Activated naive CD8-positive, alpha-beta T cell treated with anti-CD3 and anti-CD28 coated beads for 36 hours (primary cell): ENCODE data around the gene RASSF7. TPM values are rescaled to one million over a fixed set of nuclear protein-coding genes. Genes with fewer than 3 reads are reported as not detected.

Experiments
- DNase-seq: peaks from one replicate; pipeline ENCODE4 v3.0.0; 2021
- H3K27ac Mint-ChIP-seq: one replicate; pipeline ENCODE4 v1.8.0; 2022; ENCODE audit warnings: mild to moderate bottlenecking, moderate library complexity, mixed read lengths
- H3K27me3 Mint-ChIP-seq: one replicate; pipeline ENCODE4 v1.8.0; 2022; ENCODE audit warnings: mild to moderate bottlenecking, mixed read lengths
- H3K36me3 Mint-ChIP-seq: one replicate; pipeline ENCODE4 v1.8.0; 2021; ENCODE audit warnings: mild to moderate bottlenecking, mixed read lengths
- H3K4me1 Mint-ChIP-seq: one replicate; pipeline ENCODE4 v1.8.0; 2021; ENCODE audit warnings: mixed read lengths
- H3K4me3 Mint-ChIP-seq: one replicate; pipeline ENCODE4 v1.8.0; 2022; ENCODE audit warnings: mild to moderate bottlenecking, moderate library complexity, mixed read lengths
- H3K9me3 Mint-ChIP-seq: one replicate; pipeline ENCODE4 v1.8.0; 2022; ENCODE audit warnings: mixed read lengths
- total RNA-seq, 2 experiments: library from RNA; stranded (reverse); gene quantifications; one replicate each; pipeline ENCODE4 v1.2.3, GENCODE V29; 2021

Gene RASSF7
- total RNA-seq, 2 experiments from 2014 or later, result 9.8 to 11.5 TPM

DNA sequence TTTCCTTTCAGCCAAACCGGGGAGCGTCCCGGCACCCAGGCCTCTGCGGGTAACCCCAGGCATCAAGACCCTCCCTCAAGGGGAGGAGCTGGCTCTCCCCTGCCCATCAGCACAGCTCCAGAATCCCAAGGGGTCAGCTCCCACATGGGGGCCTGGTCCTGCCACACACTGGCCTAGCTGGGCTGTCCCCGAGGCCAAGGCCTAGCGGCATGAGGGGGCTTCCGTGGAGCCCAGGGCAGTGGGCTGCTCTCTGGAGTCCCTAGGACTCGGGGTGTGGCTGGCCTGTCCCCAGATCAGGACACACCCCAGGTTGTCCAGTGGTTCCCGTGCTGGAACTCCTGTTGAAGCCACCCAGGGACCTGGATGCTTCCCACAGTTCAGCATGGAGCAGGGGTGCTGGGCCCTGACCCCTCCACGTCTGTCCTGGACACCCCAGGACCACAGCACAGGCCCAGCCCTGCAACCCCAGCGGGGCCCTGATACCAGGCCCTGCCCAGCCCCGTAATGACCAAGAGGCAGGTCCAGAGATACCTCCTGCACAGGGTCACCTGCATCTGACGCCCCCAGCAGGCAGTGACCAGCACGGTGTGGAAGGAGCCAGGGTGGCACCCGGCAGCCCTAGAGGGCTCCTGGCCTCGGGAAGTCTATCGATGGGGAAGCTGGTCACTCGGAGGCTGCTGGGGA is 30.9 kb upstream of the RASSF7 start:
- peaks cover 2% of the 10 kb centered on the region for H3K36me3 Mint-ChIP-seq
- no peaks in the 10 kb centered on the region for H3K27me3 Mint-ChIP-seq
- no peak overlapping the region for H3K27ac Mint-ChIP-seq
- DNase-seq, result no peak
- no peaks in the 10 kb centered on the region for H3K9me3 Mint-ChIP-seq
- no peak overlapping the region for H3K4me3 Mint-ChIP-seq
- peaks cover 2% of the 10 kb centered on the region for H3K4me1 Mint-ChIP-seq

DNA sequence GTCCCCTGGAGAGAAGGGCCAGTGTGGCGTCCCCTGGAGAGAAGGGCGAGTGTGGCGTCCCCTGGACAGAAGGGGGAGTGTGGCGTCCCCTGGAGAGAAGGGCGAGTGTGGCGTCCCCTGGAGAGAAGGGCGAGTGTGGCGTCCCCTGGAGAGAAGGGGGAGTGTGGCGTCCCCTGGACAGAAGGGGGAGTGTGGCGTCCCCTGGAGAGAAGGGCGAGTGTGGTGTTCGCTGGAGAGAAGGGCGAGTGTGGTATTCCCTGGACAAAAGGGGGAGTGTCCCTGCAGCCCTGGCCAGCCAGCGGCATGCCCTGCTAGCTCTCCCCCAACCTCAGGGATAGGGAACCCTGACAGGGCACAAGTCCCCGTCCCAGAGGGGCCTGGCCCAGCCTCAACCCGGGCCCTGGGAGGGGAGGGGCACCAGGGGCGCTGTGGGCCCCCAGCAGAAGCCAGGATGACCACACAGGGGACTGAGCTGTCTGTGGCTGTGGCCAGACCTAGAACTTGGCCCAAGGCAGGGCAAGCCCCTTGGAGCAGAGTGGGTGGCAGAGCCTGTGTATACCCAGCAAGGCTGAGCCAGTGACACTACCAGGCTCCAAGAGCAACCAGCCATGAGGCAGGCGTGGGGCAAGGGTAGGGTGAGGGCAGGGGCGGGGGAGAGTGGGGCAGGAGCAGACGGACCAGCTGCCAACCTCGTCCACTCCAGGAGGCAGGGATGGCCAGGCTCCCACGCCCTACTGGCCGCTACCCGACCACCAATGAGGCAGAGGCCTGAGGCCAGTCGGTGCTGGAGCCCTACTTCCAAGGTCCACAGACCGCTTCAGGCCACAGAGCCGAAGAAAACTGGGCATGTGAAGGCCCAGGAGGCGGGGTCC is 29.6 kb upstream of the RASSF7 start:
- Mint-ChIP-seq H3K36me3 (peaks cover 2% of the 10 kb centered on the region), H3K4me3 (no peak overlapping the region), H3K27ac (no peak overlapping the region), H3K9me3 (no peaks in the 10 kb centered on the region), H3K4me1 (peaks cover 4% of the 10 kb centered on the region), H3K27me3 (no peaks in the 10 kb centered on the region)
- DNase-seq, result no peak

DNA sequence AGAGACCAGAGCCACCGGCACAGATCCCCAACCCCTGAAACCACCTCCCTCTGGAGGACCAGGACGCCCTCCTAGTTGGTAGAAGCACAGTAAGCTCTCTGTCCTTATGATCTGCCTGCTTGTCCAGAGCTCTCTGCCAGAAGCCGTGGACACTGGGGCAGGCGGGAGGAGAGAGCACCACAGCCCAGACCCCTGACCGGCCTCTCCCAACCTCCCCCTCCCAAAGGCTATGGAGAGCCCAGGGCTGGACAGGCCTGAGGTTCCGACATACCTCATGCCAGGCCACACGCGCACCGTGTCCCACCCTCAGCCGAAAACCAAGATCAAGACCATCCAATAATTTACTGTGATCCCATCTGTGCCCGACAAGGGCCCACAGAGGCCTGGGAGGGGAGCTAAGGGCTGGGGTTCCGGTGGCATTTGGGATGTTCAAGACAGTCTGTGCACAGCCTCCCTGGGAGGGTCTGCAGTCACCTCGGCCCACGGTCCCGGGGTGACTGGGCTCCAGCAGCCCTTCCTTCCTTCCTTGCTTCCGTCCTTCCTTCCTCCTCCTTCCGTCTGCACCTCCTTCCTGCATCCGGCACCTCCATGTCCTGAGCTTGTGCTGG is 28.7 kb upstream of the RASSF7 start:
- Mint-ChIP-seq H3K9me3 (no peaks in the 10 kb centered on the region), H3K27ac (no peak overlapping the region), H3K4me3 (no peak overlapping the region), H3K36me3 (peaks cover 2% of the 10 kb centered on the region), H3K27me3 (no peaks in the 10 kb centered on the region), H3K4me1 (peaks cover 7% of the 10 kb centered on the region)
- no peak for DNase-seq

DNA sequence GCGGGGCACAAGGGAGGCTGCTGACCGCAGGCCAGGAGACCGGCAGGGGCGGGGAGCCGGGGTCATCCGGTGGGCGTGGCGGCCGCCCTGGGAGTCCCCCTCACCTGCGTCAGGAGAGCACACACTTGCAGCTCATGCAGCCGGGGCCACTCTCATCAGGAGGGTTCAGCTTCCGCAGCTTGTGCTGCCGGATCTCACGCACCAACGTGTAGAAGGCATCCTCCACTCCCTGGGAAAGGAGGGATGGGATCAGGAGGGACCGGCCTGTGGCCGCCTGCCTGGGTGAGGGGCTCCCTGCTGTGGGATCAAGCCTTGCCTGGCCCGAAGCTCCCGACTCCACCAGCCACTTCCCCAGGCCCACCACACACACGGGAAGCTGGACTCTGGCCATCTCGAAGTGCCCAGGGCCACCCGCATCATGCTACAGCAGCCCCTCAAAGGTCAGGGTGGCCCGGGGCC is 28.2 kb upstream of the RASSF7 start:
- no peaks in the 10 kb centered on the region for H3K9me3 Mint-ChIP-seq
- no peak for DNase-seq
- no peaks in the 10 kb centered on the region for H3K27me3 Mint-ChIP-seq
- peaks cover 2% of the 10 kb centered on the region for H3K36me3 Mint-ChIP-seq
- no peak overlapping the region for H3K27ac Mint-ChIP-seq
- no peak overlapping the region for H3K4me3 Mint-ChIP-seq
- H3K4me1 Mint-ChIP-seq, result peaks cover 7% of the 10 kb centered on the region

DNA sequence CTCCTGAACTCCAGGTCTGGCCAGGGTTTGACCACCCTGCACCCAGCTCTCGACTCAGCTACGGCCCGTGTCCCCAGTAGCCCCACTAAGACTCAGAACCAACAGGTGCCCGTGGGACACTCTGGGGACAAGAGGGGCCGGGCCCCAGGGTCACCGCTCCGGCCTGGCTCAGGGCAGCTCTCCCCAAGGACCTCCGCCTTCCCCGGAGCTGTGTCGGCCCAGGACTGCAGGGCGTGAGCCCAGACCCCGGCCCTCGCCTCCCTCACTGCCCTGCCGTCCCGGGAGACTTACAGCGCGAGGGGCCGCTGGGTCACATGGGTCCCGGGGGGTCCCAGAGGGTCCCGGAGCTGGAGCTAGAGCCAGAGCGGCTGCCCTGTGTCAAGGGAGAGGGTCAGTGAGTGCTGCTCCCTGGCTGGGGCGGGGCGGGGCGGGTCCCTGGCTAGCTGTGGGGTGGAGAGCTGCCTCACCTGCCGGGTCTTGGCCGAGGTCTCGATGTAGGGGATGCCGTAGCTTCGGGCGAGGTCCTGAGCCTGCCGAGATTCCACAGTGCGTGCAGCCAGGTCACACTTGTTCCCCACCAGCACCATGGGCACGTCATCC is 27.7 kb upstream of the RASSF7 start:
- no peak overlapping the region for H3K4me3 Mint-ChIP-seq
- no peak overlapping the region for H3K27ac Mint-ChIP-seq
- no peaks in the 10 kb centered on the region for H3K9me3 Mint-ChIP-seq
- DNase-seq, result no peak
- peaks cover 11% of the 10 kb centered on the region for H3K4me1 Mint-ChIP-seq
- H3K36me3 Mint-ChIP-seq, result peaks cover 2% of the 10 kb centered on the region
- no peaks in the 10 kb centered on the region for H3K27me3 Mint-ChIP-seq

DNA sequence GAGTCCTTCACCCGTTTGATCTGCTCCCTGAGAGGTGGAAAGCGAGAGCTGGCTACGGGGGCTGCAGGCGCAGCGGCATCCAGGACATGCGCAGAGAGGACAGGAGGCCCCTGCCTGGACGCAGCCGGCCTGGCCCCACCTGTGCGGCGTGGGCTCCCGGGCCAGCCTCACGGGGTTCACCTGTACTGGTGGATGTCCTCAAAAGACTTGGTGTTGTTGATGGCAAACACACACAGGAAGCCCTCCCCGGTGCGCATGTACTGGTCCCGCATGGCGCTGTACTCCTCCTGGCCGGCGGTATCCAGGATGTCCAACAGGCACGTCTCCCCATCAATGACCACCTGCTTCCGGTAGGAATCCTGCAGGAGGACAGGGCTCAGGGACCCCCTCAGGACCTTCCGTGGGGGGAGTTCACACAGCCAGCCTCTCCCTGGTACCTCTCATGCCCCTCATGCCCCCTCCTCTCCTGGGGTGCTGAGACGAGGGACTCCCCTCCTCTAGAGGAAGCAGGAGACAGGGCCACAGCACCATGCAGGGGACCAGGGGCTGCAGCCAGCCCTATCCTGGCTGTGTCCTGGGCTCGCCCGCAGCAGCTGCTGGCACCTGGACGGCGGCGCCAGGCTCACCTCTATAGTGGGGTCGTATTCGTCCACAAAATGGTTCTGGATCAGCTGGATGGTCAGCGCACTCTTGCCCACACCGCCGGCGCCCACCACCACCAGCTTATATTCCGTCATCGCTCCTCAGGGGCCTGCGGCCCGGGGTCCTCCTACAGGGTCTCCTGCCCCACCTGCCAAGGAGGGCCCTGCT is 27.0 kb upstream of the RASSF7 start:
- Mint-ChIP-seq H3K36me3 (peaks cover 2% of the 10 kb centered on the region), H3K9me3 (no peaks in the 10 kb centered on the region), H3K4me3 (no peak overlapping the region), H3K27me3 (no peaks in the 10 kb centered on the region), H3K27ac (no peak overlapping the region), H3K4me1 (peaks cover 12% of the 10 kb centered on the region)
- no peak for DNase-seq

DNA sequence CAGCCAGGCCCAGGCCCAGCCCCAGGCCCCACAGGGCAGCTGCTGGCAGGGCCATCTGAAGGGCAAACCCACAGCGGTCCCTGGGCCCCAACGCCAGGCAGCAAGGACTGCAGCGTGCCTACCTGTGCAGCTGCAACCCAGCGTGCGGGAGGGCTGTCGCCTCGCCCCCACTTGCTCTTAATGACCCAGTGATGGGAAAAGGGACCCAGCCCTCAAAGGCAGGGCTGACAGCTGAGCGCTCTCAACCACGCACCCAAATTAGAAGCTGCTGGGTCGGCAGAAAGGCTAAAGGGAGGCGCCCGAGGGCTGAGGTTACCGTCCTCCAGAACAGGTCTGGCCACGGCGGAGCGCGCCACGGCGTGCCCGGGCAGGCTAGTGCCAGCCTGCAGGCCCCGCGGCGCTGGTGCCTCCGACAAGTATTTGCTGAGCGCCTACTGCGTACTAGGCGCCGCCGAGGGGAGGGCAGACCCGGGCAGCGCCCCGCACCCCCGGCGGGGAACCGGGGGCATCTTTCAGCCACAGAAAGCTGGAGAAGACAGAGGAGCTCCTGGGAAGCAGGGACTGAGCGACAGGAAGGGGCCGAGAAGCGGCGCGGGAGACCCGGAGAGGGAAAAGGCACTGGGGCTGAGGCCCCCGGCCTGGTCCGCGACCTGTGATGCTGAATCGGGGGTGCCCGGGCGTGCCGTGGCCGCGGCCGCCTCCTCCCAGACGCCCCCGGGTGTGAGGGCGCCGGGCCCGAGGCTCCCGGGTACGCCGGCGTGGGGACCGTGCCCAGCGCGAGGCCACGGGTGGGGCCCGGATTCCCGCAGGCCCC is 26.2 kb upstream of the RASSF7 start:
- Mint-ChIP-seq H3K4me1 (peaks cover 12% of the 10 kb centered on the region), H3K27me3 (no peaks in the 10 kb centered on the region), H3K36me3 (peaks cover 2% of the 10 kb centered on the region), H3K27ac (no peak overlapping the region), H3K9me3 (no peaks in the 10 kb centered on the region), H3K4me3 (peak overlapping the region; percentile 76)
- peak; percentile 36 for DNase-seq

DNA sequence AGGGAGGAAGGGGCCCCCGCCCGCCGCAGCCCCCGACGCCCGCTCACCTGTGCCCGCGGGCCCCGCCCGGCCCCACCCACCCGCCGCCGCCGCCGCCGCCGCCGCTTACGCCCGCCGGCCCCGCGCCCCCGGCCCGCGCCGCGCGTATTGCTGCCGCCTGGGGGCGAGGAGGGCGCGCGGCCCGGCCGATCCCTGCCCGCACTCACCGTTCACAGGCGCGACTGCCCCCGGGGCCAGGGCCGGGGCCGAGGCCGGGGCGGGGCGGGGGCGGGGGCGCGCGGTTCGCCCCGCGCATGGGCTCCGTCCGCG is 25.6 kb upstream of the RASSF7 start:
- peak overlapping the region; percentile 32 for H3K4me3 Mint-ChIP-seq
- H3K36me3 Mint-ChIP-seq, result peaks cover 2% of the 10 kb centered on the region
- no peaks in the 10 kb centered on the region for H3K9me3 Mint-ChIP-seq
- DNase-seq, result no peak
- no peak overlapping the region for H3K27ac Mint-ChIP-seq
- H3K4me1 Mint-ChIP-seq, result peaks cover 12% of the 10 kb centered on the region
- H3K27me3 Mint-ChIP-seq, result no peaks in the 10 kb centered on the region

DNA sequence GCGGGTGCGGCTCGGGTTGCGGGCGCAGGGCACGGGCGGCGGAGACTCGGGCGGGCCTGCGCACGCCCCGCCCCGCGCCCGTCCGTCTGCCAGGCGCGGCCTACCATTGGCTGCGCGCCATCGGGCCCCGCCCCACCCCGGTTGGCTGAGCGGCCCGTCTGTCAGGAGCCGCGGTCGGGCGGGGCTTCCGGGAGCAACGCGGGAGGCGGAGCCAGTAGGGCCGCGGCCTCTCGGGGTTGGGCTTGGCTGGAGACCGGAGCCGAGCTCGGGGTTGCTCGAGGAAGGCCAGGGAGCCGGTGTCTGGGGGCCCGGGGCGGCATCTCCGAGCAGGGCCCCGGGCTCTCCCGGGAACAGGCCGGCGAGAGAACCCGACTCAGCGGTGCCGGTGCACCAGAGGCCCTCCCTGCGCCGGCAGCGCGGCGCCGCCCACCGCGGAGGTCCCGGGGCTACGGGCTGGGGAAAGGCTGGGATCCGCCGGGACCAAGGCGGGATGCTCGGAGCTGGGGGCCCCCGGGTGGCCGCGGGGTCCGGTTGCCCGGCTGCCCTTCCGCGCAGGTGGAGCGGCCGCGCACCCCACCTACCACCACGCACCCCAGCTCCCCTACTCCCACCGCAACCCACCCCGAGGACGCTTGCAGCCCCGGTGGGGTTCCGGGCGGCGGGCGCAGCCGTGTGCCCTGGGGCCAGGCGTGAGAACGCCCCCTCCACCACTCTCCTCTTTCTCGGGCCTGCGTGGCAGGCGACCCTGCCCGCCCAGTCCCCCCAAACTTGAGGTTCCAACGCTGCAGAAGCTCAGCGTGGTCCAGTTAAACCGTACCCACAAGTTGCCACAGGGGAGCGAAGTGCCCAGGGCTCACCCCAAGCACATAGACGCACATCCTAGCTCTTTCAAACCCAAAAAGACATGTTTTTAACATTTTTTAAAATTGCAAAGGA is 25.0 kb upstream of the RASSF7 start, which contains the start of gene HRAS:
Gene HRAS (minus strand): TSS at position 58 of the 936 bp plus-strand sequence.
- Mint-ChIP-seq H3K4me1 (peaks cover 12% of the 10 kb centered on the region), H3K4me3 (peak within 1 kb of the TSS; percentile 87), H3K27me3 (no peaks in the 10 kb centered on the region), H3K27ac (peak within 1 kb of the TSS; percentile 91), H3K9me3 (no peaks in the 10 kb centered on the region), H3K36me3 (peaks cover 2% of the 10 kb centered on the region)
- DNase-seq, result peak; percentile 99

DNA sequence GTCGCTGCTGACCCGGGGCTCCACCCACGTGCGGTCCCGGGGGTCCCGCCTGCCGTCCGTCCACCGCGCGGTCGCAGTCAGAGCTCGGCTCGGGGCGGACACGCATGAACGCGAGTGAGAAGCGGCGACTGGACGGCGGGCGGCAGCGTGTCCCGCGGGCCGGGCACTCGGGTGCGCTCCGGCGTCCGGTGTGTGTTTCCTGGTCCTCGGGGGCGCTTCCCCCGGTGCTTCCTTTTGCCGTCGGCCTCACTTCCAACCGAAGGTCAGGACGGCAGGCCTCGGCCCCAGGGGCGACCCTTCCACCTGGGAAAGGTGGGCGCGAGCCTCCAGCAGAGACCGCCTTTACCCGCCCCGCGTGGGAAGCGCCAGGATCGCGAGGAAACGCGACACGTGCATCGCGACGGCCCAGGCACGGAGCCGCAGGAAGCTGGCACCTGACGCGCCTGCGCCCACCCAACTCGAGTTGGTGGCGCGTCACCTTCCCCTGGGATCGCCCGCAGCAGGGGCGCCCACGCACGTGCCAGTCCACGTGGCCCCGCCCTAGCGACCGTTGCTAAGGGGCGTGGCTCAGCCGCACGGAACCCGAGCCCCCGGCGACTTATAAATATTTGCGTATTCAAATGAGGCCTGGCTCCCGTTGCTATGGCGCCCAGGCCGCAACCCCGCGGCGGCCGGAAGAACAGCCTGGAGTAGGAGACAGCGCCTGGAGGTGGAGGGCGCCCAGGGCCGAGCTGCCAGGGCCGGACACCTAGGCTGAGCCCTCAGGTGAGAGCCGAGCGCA is 23.7 kb upstream of the RASSF7 start, which contains the start of gene LRRC56:
Gene LRRC56 (plus strand): TSS at position 687 of the 781 bp plus-strand sequence. CDS start 3,158 bp downstream, outside the sequence.
- peak within 1 kb of the TSS; percentile 91 for H3K27ac Mint-ChIP-seq
- H3K36me3 Mint-ChIP-seq, result peaks cover 2% of the 10 kb centered on the region
- H3K9me3 Mint-ChIP-seq, result no peaks in the 10 kb centered on the region
- H3K4me1 Mint-ChIP-seq, result peaks cover 12% of the 10 kb centered on the region
- H3K27me3 Mint-ChIP-seq, result no peaks in the 10 kb centered on the region
- DNase-seq, result peak; percentile 92
- H3K4me3 Mint-ChIP-seq, result peak within 1 kb of the TSS; percentile 87

DNA sequence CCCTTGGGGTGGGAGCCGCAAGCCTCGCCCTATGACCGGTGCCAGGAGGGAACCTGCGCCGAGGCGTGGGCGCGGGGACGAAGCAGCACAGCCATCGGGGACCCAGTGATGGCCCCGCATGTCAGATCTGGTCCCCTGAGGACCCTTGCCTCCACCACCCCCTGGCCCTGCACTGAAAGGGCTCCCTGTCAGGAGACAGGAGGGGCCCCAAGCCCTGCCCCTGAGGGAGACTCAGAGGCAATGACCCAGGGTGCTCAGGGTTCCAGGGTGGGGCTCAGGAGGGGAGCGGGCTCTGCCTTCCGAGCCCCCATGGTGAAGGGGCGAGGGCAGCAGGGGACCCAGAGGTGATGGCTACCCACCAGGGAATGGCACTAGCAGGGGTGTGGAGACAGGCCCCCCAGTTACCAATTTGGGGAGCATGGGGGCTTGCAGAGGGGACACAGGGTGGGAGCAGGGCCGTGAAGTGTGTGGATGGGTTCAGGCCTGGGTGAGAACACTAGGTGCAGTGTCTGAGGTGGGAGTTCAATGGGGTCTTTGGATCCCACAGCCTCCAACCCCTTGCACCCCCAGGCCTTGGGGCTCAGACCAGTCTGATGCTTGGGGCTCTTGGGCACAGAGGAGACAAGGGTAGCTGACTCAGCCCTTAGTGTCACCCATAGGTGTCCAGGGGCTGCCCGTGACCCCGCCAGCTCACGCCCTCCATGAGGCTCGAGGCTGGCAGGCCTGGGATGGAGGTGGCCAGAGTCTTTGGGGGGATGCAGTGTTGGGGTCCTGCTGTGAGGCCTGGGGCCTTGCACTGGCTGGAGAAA is 22.9 kb upstream of the RASSF7 start:
- H3K27ac Mint-ChIP-seq, result peak overlapping the region; percentile 12
- peak overlapping the region; percentile 59 for H3K4me3 Mint-ChIP-seq
- no peaks in the 10 kb centered on the region for H3K27me3 Mint-ChIP-seq
- no peaks in the 10 kb centered on the region for H3K36me3 Mint-ChIP-seq
- no peaks in the 10 kb centered on the region for H3K9me3 Mint-ChIP-seq
- no peak for DNase-seq
- H3K4me1 Mint-ChIP-seq, result peaks cover 12% of the 10 kb centered on the region
